ENCODE results near the gene VPREB3. TPM values are rescaled to one million over a fixed set of nuclear protein-coding genes. Genes with fewer than 3 reads are reported as not detected.

VPREB3 gene
- total RNA-seq, 1 experiment from 2014 or later = 0.88 TPM

DNA sequence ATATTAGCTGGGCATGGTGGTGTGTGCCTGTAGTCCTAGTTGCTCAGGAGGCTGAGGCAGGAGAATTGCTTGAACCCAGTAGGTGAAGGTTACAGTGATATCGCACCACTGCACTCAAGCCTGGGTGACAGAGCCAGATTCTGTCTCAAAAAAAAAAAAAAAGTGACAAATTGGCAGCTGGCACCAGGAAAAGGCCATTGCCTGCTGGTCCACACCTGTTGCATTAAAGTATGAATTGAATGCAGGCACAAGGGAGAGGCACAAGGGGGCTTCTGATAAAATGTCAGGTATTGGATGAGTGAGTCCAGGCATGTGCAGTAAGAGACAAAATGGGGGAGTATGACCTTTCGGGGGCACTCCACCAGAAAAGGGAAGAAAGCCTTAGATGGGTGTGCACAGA is 31.5 kb downstream of the VPREB3 start:
- no TSS peak for BruUV-seq (replicated peaks)
- Histone ChIP-seq H3K4me1 (ENCODE audit: insufficient read depth, low read length, poor library complexity, severe bottlenecking) (no peaks in the 10 kb centered on the region), H3K36me3 (ENCODE audit: insufficient read depth, low read length, poor library complexity, severe bottlenecking) (no peaks in the 10 kb centered on the region), H3K27me3 (replicated peaks; ENCODE audit: insufficient read depth, low read depth, low read length, poor library complexity) (no peaks in the 10 kb centered on the region), H3K9me3 (ENCODE audit: low read depth, low read length, poor library complexity, severe bottlenecking) (no peaks in the 10 kb centered on the region), H3K27ac (ENCODE audit: low read depth, low read length, poor library complexity, severe bottlenecking) (no peak overlapping the region), H3K4me3 (ENCODE audit: low read depth, low read length, poor library complexity, severe bottlenecking) (no peak overlapping the region)
- intact Hi-C loops (cut with micrococcal nuclease; ENCODE audit: unreplicated experiment) = no loop called here
- DNase-seq (ENCODE audit: low spot score) = no peak
- ChIA-PET POLR2A (ENCODE audit: low non-redundant PET) (no interaction called here), CTCF (no interaction called here)
- no peak for TF ChIP-seq EZH2 (IDR thresholded peaks at IDR 0.05; ENCODE audit: borderline replicate concordance, low read depth, low read length, poor library complexity, severe bottlenecking)
- TF ChIP-seq, protein P1, sequence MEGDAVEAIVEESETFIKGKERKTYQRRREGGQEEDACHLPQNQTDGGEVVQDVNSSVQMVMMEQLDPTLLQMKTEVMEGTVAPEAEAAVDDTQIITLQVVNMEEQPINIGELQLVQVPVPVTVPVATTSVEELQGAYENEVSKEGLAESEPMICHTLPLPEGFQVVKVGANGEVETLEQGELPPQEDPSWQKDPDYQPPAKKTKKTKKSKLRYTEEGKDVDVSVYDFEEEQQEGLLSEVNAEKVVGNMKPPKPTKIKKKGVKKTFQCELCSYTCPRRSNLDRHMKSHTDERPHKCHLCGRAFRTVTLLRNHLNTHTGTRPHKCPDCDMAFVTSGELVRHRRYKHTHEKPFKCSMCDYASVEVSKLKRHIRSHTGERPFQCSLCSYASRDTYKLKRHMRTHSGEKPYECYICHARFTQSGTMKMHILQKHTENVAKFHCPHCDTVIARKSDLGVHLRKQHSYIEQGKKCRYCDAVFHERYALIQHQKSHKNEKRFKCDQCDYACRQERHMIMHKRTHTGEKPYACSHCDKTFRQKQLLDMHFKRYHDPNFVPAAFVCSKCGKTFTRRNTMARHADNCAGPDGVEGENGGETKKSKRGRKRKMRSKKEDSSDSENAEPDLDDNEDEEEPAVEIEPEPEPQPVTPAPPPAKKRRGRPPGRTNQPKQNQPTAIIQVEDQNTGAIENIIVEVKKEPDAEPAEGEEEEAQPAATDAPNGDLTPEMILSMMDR (conservative IDR thresholded peaks at IDR 0.05; ENCODE audit: low read depth, low read length) = no peak

DNA sequence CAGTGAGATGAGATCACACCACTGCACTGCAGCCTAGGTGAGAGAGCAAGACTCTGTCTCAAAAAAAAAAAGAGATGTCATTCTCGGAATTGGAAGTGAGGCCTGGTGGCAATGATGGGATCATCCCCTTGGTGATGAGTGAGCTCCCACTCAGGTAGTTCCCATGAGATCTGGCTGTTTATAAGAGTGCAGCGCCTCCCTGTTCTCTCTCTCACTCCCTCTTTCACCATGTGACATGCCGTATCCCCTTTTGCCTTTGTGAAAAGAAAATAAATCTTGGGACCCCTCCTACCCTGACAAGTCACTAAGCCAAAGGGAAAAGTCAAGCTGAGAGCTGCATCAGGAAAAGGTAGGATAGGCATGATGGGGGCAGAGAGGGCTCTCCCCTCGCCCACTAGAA is 32.1 kb downstream of the VPREB3 start:
- BruUV-seq (replicated peaks) = no TSS peak
- H3K36me3 ChIP-seq (ENCODE audit: insufficient read depth, low read length, poor library complexity, severe bottlenecking) = no peaks in the 10 kb centered on the region
- intact Hi-C loops (cut with micrococcal nuclease; ENCODE audit: unreplicated experiment) = no loop called here
- CTCF ChIA-PET = no interaction called here
- H3K27ac ChIP-seq (ENCODE audit: low read depth, low read length, poor library complexity, severe bottlenecking) = no peak overlapping the region
- POLR2A ChIA-PET (ENCODE audit: low non-redundant PET) = no interaction called here
- TF ChIP-seq, protein P1 (conservative IDR thresholded peaks at IDR 0.05; ENCODE audit: low read depth, low read length) = no peak
- TF ChIP-seq EZH2 (IDR thresholded peaks at IDR 0.05; ENCODE audit: borderline replicate concordance, low read depth, low read length, poor library complexity, severe bottlenecking) = no peak
- no peak overlapping the region for H3K4me3 ChIP-seq (ENCODE audit: low read depth, low read length, poor library complexity, severe bottlenecking)
- no peak for DNase-seq (ENCODE audit: low spot score)
- H3K4me1 ChIP-seq (ENCODE audit: insufficient read depth, low read length, poor library complexity, severe bottlenecking) = peaks cover 4% of the 10 kb centered on the region
- H3K9me3 ChIP-seq (ENCODE audit: low read depth, low read length, poor library complexity, severe bottlenecking) = no peaks in the 10 kb centered on the region
- H3K27me3 ChIP-seq (replicated peaks; ENCODE audit: insufficient read depth, low read depth, low read length, poor library complexity) = no peaks in the 10 kb centered on the region

GRCh38 chr22:23720855-23721254 is 33.4 kb downstream of the VPREB3 start:
- TF ChIP-seq, protein P1 (conservative IDR thresholded peaks at IDR 0.05; ENCODE audit: low read depth, low read length) = no peak
- no peak for TF ChIP-seq EZH2 (IDR thresholded peaks at IDR 0.05; ENCODE audit: borderline replicate concordance, low read depth, low read length, poor library complexity, severe bottlenecking)
- H3K36me3 ChIP-seq (ENCODE audit: insufficient read depth, low read length, poor library complexity, severe bottlenecking) = no peaks in the 10 kb centered on the region
- H3K27me3 ChIP-seq (replicated peaks; ENCODE audit: insufficient read depth, low read depth, low read length, poor library complexity) = no peaks in the 10 kb centered on the region
- no TSS peak for BruUV-seq (replicated peaks)
- no peak overlapping the region for H3K27ac ChIP-seq (ENCODE audit: low read depth, low read length, poor library complexity, severe bottlenecking)
- ChIA-PET CTCF (no interaction called here), POLR2A (ENCODE audit: low non-redundant PET) (no interaction called here)
- intact Hi-C loops (cut with micrococcal nuclease; ENCODE audit: unreplicated experiment) = no loop called here
- no peaks in the 10 kb centered on the region for H3K9me3 ChIP-seq (ENCODE audit: low read depth, low read length, poor library complexity, severe bottlenecking)
- DNase-seq (ENCODE audit: low spot score) = no peak
- H3K4me1 ChIP-seq (ENCODE audit: insufficient read depth, low read length, poor library complexity, severe bottlenecking) = peaks cover 4% of the 10 kb centered on the region
- no peak overlapping the region for H3K4me3 ChIP-seq (ENCODE audit: low read depth, low read length, poor library complexity, severe bottlenecking)

Measured in A673 (cell line).